ENCODE results near the gene FMNL2. TPM values are rescaled to one million over a fixed set of nuclear protein-coding genes. Genes with fewer than 3 reads are reported as not detected.

The FMNL2 gene
- total RNA-seq, 1 experiment from 2014 or later, result 33.6 TPM

DNA sequence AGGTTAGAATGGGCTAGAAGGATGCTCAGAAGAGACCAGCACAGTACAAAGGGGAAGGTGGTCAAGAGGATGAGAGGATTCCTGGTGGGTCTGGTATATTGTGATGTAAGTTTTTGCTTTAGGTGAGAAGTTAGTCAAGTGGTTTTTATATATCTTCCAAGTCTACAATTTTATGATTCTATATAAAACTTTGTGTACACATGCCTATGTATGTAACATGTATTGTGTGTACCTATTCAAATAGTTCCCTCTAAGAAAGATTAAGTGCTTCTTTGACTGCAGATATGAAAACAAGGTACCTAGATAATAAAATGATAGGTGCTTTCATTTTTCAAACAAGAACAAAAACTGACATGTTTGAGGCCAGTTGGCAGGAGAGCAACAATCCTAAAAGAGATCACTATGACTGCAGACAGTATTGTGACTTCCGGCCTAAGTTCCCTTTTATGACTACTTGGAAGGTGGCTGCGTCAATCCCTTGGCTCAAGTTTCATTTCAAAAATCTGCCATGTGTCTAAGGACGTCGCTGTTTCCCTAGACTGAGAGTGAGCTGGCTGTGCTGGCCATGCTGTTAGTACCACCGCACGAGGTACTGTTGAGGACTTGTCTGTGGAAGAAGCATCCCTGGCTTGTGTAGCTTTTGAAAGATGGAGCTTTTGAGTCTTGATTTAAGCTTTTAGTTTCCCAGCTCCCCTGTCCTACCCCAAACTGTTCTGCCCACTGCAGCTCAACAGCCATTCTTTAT lies 259.2 kb downstream of the FMNL2 start:
- ChIA-PET POLR2A (interaction anchor here (0.6 kb wide), 1 partner anchor 17 kb away, joined by 4 read pairs; no protein-coding TSS in a partner anchor), CTCF (no interaction called here)
- Histone ChIP-seq H3K4me1 (ENCODE audit: control insufficient read depth, insufficient read depth, low read length) (no peaks in the 10 kb centered on the region), H3K27me3 (ENCODE audit: control insufficient read depth, insufficient read depth, low read length) (no peaks in the 10 kb centered on the region), H3K27ac (ENCODE audit: low read length) (no peak overlapping the region), H3K36me3 (ENCODE audit: control insufficient read depth, insufficient read depth, low read length) (no peaks in the 10 kb centered on the region), H3K9me3 (ENCODE audit: control insufficient read depth, insufficient read depth, low read depth, low read length) (no peaks in the 10 kb centered on the region), H3K4me3 (ENCODE audit: low read depth in 2 of 2, low read length in 2 of 2) (no peak overlapping the region)
- TF ChIP-seq, protein P1, sequence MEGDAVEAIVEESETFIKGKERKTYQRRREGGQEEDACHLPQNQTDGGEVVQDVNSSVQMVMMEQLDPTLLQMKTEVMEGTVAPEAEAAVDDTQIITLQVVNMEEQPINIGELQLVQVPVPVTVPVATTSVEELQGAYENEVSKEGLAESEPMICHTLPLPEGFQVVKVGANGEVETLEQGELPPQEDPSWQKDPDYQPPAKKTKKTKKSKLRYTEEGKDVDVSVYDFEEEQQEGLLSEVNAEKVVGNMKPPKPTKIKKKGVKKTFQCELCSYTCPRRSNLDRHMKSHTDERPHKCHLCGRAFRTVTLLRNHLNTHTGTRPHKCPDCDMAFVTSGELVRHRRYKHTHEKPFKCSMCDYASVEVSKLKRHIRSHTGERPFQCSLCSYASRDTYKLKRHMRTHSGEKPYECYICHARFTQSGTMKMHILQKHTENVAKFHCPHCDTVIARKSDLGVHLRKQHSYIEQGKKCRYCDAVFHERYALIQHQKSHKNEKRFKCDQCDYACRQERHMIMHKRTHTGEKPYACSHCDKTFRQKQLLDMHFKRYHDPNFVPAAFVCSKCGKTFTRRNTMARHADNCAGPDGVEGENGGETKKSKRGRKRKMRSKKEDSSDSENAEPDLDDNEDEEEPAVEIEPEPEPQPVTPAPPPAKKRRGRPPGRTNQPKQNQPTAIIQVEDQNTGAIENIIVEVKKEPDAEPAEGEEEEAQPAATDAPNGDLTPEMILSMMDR (IDR thresholded peaks at IDR 0.05), result no peak
- TF ChIP-seq REST (IDR thresholded peaks at IDR 0.05; ENCODE audit: insufficient read depth in 1 of 2, low read depth in 2 of 2, low read length in 1 of 2) (no peak), SIN3A (IDR thresholded peaks at IDR 0.05; ENCODE audit: borderline replicate concordance, insufficient read depth, low read depth, low read length) (no peak), POLR2AphosphoS5 (IDR thresholded peaks at IDR 0.05; ENCODE audit: low read depth, low read length) (no peak), TCF7L2 (IDR thresholded peaks at IDR 0.05; ENCODE audit: low read depth, low read length) (no peak)
- in situ Hi-C loops (cut with HindIII; ENCODE audit: low pct_unique_long_range_greater_than_20kb, low sequenced_read_pairs) (no loop called here), intact Hi-C loops (cut with micrococcal nuclease; ENCODE audit: unreplicated experiment) (no loop called here)
- ATAC-seq, result no peak
- DNase-seq (ENCODE audit: low read depth, low spot score), result no peak
- no TSS peak for BruUV-seq (replicated peaks)

DNA sequence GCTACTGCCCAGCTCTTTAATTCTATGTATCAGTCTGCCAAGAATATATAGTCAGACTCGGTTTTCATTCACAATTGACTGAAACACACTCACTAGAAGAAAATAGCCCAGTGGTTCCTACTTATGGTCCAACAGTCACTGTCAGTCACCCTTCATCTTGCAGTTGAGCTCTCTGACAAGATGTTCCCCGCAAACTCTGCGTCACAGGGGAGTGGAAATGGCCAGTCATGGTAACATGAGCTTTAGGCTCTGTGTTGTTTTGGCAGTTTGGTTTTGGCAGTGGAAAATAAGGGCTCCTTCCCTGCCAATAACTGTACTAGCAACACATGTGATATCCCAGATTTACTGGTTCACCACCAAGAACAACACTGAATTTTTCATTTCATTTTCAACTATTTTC lies 259.8 kb downstream of the FMNL2 start:
- POLR2A ChIA-PET, result interaction anchor here (0.6 kb wide), 1 partner anchor 17 kb away, joined by 4 read pairs; no protein-coding TSS in a partner anchor
- Histone ChIP-seq H3K9me3 (ENCODE audit: control insufficient read depth, insufficient read depth, low read depth, low read length) (no peaks in the 10 kb centered on the region), H3K36me3 (ENCODE audit: control insufficient read depth, insufficient read depth, low read length) (no peaks in the 10 kb centered on the region), H3K27me3 (ENCODE audit: control insufficient read depth, insufficient read depth, low read length) (no peaks in the 10 kb centered on the region), H3K4me3 (ENCODE audit: low read depth in 2 of 2, low read length in 2 of 2) (no peak overlapping the region), H3K27ac (ENCODE audit: low read length) (no peak overlapping the region), H3K4me1 (ENCODE audit: control insufficient read depth, insufficient read depth, low read length) (no peaks in the 10 kb centered on the region)
- no peak for TF ChIP-seq POLR2AphosphoS5 (IDR thresholded peaks at IDR 0.05; ENCODE audit: low read depth, low read length)
- no peak for TF ChIP-seq REST (IDR thresholded peaks at IDR 0.05; ENCODE audit: insufficient read depth in 1 of 2, low read depth in 2 of 2, low read length in 1 of 2)
- TF ChIP-seq TCF7L2 (IDR thresholded peaks at IDR 0.05; ENCODE audit: low read depth, low read length), result no peak
- TF ChIP-seq, protein P1 (IDR thresholded peaks at IDR 0.05), result no peak
- no peak for TF ChIP-seq SIN3A (IDR thresholded peaks at IDR 0.05; ENCODE audit: borderline replicate concordance, insufficient read depth, low read depth, low read length)
- intact Hi-C loops (cut with micrococcal nuclease; ENCODE audit: unreplicated experiment), result no loop called here
- ATAC-seq (no peak), DNase-seq (ENCODE audit: low read depth, low spot score) (no peak)
- no TSS peak for BruUV-seq (replicated peaks)
- in situ Hi-C loops (cut with HindIII; ENCODE audit: low pct_unique_long_range_greater_than_20kb, low sequenced_read_pairs), result no loop called here
- CTCF ChIA-PET, result no interaction called here

All from Panc1 (cell line).